Measurements from ENCODE around the gene GPR162.

Gene GPR162

DNA sequence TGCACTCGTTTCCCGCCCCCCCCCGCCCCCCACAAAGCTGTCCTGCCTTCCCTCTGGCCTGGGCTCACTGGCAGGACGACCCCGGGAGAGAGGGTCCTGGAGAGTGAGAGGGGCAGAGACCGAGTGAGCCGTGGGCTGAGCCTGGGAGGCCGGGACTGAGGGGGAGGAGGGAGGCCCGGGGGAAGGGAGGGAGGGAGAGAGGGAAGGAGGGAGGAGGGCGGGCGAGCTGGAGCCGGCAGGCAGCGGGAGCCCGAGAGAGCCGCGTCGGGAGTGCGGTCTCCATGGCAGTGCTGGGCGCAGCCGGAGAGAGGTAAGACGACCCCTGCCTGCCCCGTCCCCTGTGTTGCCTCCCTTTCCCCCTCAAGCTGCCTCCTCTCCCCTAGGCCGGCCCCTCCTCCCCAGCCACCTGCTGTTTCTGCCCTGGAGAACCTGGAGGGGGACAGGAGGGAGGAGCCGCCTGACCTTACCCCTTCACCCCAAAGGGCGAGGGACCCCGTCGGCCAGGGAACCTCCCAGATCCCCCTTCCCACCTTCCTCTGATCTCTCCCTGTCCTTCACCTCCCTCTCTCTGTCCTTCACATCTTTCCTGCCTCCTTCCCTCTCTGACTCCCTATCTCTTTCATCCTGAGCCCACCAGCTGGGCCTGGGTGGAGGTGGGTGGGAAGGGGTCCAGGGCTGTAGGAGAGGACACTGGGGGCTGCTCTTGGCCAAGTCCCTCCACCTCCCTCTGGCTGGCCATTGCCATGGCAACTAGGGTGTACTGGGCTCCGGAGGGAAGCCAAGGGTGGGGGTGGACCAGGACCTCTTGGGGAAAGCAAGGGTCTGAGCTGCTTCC, at the start of gene GPR162:
Gene GPR162, plus strand, starts transcription at position 231 of the 835 bp plus-strand sequence. CDS start 2,078 bp downstream, outside the sequence.
- DNase-seq, result peak; percentile 45

DNA sequence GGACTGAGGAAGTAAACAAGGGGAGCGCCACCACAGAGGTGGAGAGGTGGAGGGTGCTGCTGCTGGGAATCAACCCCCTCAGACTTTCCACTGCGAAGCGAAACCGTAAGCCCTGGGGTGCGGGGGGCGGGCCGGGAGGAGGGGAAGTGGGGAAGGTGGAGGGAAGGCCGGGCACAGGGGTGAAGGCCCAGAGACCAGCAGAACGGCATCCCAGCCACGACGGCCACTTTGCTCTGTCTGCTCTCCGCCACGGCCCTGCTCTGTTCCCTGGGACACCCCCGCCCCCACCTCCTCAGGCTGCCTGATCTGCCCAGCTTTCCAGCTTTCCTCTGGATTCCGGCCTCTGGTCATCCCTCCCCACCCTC, 49.3 kb upstream of the GPR162 start, which contains the start of gene LAG3:
Gene LAG3, plus strand, starts transcription at position 190 of the 365 bp plus-strand sequence. CDS start 333 bp downstream, outside the sequence.
- no peak for DNase-seq

GRCh38 chr12:6772726-6773589, 48.7 kb upstream of the GPR162 start:
- DNase-seq, result no peak

- DNase-seq, result no peak
Observed at GRCh38 chr12:6773590-6774351, 47.9 kb upstream of the GPR162 start.

DNA sequence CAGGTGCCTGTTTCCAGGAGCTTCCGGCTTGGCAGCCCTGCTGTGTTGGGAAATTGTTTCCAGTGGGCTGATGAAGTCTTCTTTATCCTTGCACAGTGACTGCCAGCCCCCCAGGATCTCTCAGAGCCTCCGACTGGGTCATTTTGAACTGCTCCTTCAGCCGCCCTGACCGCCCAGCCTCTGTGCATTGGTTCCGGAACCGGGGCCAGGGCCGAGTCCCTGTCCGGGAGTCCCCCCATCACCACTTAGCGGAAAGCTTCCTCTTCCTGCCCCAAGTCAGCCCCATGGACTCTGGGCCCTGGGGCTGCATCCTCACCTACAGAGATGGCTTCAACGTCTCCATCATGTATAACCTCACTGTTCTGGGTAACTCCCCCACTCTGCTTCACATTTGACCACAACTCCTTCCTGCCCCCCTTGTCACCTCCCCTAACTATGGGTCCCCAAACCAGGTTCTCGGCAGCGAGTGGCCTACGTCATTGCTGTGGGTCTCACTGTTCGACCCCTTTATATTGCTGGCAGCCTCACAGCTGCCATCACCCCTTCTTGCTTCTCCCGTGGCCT, 47.0 kb upstream of the GPR162 start:
- no peak for DNase-seq

DNA sequence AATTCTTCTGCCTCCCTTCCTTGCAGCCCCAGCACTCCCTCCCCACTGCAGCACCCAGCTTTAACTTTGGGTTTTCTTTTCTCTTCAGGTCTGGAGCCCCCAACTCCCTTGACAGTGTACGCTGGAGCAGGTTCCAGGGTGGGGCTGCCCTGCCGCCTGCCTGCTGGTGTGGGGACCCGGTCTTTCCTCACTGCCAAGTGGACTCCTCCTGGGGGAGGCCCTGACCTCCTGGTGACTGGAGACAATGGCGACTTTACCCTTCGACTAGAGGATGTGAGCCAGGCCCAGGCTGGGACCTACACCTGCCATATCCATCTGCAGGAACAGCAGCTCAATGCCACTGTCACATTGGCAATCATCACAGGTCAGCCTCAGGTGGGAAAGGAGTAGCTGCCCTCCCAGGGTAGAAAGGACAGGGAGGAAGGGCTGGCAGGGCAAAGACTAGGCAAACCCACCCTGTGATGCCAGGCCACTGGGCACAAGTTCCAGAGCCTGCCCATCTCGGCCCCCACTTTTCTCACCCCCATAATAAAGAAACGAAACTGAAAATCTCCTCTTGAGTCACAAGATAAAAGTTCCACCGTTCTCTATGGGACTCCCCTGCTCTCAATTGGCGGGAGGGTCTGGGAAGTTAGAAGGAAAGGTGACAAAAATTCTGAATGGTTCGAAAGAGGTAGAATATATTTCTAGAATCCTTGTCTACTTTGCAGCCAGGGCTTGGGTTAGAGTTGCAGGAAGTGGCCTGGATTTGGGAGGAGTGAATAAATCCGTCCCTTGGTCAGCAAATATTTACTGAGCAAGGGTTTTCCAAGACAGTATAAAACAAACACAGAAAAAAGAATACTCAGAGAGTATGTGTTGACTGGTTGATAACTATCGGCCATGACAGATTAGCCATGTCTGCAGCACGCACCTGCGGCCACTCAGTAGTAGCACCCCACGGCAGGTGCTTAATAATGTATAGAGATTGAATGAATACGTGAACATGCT, 46.1 kb upstream of the GPR162 start:
- DNase-seq, result no peak

- no peak for DNase-seq
Observed at GRCh38 chr12:6777386-6777785, 44.2 kb upstream of the GPR162 start.

DNA sequence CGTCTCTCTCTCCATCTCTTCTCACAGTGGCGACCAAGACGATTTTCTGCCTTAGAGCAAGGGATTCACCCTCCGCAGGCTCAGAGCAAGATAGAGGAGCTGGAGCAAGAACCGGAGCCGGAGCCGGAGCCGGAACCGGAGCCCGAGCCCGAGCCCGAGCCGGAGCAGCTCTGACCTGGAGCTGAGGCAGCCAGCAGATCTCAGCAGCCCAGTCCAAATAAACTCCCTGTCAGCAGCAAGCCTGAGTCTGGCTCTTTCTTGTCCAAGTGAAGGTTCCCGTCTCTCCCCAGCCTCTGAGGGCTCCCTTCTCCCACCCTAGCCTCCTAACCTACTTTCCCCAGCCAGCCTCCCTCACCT, 43.4 kb upstream of the GPR162 start:
- no peak for DNase-seq

DNA sequence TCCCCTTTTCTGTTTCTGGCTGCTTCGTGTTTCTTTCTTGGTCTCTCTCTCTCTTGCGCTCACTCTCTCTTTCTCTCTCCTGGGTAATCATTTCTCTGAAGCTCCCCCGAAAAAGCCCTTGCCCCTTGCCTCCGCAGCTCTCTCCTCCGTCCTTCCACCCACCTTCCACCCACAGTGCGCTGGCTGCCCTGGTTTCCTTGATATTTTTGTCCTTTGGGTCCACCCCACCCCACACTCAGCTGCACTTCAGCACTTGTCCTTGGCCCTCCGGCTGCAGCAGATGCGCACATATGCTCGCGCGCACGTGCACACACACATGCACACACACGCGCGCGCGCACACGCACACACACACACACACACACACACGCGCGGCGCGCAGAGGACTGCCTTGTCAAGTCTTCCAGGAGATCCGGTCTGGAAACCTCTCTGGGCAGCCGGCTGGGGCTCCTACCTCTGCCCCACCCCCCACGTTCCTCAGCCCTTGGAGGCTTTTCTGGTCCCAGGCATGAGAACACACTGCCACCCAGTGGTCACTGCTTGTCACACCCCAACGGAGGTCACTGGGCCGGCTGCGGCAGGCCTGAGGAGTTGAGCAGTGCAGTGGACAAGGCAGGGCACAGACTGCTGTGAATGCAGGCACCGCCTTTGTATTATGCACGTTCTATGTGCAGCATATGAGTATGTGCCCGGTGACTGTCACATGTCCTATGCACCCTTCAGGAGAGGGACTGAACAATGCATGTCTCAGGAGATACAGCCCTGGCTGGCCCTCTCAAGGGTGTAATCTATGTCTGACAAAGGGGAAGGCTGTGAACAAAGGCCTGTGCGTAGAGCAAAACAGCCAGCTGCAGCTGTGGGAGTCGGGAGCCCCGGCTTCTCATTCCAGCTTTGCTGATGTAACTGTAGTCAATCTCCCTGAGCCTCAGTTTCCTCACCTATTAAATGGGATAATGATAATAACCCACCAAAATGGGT, 42.8 kb upstream of the GPR162 start:
- DNase-seq, result peak; percentile 94

DNA sequence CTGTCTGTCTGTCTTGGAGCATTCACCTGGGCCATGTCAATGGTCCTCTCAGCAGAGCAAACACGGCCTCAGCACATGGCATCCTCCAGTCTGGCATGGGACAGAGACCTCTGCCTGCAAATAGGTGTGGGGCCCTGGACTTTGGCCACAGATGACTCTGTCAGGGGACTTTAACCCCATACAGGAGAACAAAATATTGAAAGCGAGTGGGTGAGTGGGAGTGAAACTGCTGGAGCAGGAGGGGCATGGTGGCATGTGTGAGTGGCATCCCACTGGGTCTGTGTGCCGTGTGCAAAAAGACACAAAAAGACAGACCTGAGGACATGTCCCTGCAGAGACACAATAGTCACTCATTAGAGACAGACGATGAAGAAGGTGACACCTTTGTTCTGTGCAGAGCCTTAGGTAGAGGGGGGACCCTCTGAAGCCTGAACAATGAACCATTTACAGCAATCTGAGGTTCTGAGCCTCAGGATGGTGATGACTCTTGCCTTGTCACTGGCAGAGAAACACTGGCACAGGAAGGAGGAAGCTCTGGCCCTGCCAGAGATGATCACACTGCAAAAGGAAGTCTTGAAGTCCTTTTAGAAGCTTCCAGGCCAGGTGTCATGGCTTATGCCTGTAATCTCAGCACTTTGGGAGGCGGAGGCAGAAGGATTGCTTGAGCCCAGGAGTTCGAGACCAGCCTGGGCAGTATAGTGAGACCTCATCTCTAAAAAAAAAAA, 41.8 kb upstream of the GPR162 start:
- no peak for DNase-seq

DNA sequence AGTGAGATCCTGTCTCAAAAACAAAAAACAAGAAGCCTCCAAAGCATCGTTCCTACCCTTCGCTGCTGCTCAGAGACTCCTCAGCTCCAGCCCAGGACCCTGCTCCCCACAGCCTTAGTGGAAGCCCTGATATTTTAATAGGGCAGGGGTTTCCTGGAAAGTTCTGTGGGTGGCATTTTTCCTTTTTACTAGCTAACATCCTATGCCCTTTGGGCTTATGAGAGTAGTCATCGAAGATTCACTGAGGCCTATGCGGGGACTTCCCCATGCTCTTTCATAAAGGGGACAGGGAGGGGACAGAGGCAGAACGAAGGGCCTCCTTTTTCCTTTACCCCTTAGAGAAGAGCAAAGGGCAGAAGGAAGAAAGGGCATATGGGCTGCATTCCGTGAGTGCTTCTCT, 41.0 kb upstream of the GPR162 start:
- DNase-seq, result no peak

- DNase-seq, result no peak
Observed at GRCh38 chr12:6782119-6782518, 39.5 kb upstream of the GPR162 start.

DNA sequence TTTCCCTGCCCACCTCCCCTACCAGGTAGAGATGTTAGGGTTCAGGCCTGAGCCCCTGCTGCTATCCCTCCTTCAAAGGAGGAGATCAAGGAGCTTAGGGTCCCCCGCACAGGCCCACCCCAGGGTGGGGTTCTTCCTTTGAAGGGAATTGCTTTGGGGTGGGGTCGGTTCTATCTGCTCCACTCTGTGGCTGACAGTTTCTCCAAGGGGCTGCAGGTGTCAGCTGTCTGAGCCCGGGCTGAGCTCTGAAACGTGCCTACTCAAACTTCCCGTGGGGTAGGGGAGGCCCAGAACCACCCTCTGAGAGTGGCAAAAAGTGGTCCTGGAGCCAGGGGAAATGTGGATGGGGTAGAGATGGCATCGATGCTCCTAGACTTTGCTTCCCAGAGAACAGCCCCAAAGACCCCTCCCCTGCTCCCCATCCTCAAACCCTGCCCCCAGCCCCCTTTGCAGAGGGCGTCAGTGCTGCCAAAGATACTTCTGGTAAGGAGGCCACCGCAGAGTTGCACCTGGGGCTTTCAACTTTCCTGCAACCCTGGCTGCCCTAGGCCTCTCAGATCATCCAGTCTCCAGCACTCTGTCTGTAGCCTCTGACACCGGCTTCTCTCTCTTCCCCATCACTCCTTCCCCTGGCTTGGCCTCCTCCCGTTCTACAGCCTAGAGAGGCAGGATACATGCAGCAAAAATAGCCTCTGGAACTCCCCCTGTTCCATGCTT, 38.6 kb upstream of the GPR162 start:
- no peak for DNase-seq

GRCh38 chr12:6783828-6784227, 37.8 kb upstream of the GPR162 start:
- DNase-seq, result no peak

- no peak for DNase-seq
Observed at GRCh38 chr12:6784296-6784695, 37.3 kb upstream of the GPR162 start.

DNA sequence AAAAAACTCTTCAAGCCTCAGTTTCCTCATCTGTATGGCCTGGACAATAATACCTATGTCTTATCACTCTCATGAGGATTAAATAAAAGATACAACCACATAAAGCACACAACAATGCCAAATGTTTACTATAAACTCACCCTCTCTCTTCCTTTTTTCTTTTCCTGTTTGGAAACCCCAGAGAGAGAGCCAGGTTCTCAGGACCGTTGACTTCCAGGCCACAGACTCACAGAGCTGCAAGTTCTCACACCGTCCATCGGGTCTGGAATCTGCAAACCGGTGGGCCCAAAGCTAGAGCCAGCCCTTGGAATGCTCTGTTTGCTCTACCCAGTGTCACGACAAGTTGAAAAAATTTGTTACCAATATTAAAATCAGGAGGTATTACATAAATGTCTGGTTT, 36.9 kb upstream of the GPR162 start:
- no peak for DNase-seq

GRCh38 chr12:6786416-6787094, 35.1 kb upstream of the GPR162 start:
- no peak for DNase-seq

GRCh38 chr12:6787309-6787708, 34.3 kb upstream of the GPR162 start:
- no peak for DNase-seq
